HCT116 (cell line): ENCODE data around the gene IL1RAPL2. TPM values are rescaled to one million over a fixed set of nuclear protein-coding genes. Genes with fewer than 3 reads are reported as not detected.

Experiments used
- ATAC-seq: fragments of 200-7000 bp; cut with Tn5 transposase; 2 replicates; pipeline ENCODE4 v1.9.1; 2020; ENCODE audit warnings: mild to moderate bottlenecking, moderate library complexity
- BruUV-seq: library from RNA; stranded (reverse); fragments of 400-500 nt; replicated peaks from 2 replicates; lab custom pipeline; 2021; lab: Mats Ljungman, UMichigan
- CTCF ChIA-PET: fragments of 300-600 bp; sonication (Branson Sonifier 250); formaldehyde crosslinking; loops from one replicate; lab custom pipeline; 2021; ENCODE audit warnings: antibody characterized with exemption; lab: Charles Lee
- POLR2A ChIA-PET: fragments of 300-600, 350-600 bp; sonication (Branson Sonifier 250); formaldehyde crosslinking; loops from one replicate; lab custom pipeline; 2021; ENCODE audit warnings: antibody characterized with exemption; lab: Charles Lee
- RAD21 ChIA-PET, 2 experiments: fragments of 300-600 bp; sonication (Branson Sonifier 250); formaldehyde crosslinking; loops; one replicate each; lab custom pipeline; 2023; ENCODE audit warnings: low total read pairs in 2 of 2; ENCODE audit not compliant: uncharacterized antibody in 2 of 2, unreplicated experiment in 2 of 2, low non-redundant PET in 1 of 2; lab: Charles Lee
- DNase-seq: peaks from one replicate; pipeline ENCODE4 v3.0.0-alpha.2; 2010; ENCODE audit warnings: low read depth, low spot score
- H2AFZ ChIP-seq: fragments of 200-600 bp; shearing (Covaris generic), sonication (generic); 2 replicates; pipeline ENCODE4 v1.6.1; 2017; ENCODE audit warnings: low read depth, mixed run types, mixed read lengths, antibody characterized with exemption, low read length; ENCODE audit not compliant: poor library complexity, severe bottlenecking
- H3K27ac ChIP-seq: 2 replicates; pipeline ENCODE4 v1.5.1; 2012; ENCODE audit warnings: low read depth, low read length
- H3K27me3 ChIP-seq: fragments of 200-600 bp; sonication (generic); 2 replicates; pipeline ENCODE4 v1.6.1; 2016; ENCODE audit warnings: mixed run types, low read length, mixed read lengths; ENCODE audit not compliant: insufficient read depth
- H3K36me3 ChIP-seq, 2 experiments: fragments of 200-500 bp in 1 of 2; fragments of 200-600 bp in 1 of 2; sonication (Bioruptor generic) in 1 of 2; sonication (generic) in 1 of 2; 2 replicates each; pipeline versions ENCODE4 v1.5.1 to v1.6.1; 2014 to 2016; ENCODE audit warnings: low read length in 2 of 2, inconsistent platforms in 1 of 2, mixed read lengths in 1 of 2, mixed run types in 1 of 2; ENCODE audit not compliant: insufficient read depth in 2 of 2, control insufficient read depth in 1 of 2
- H3K4me1 ChIP-seq, 2 experiments: fragments of 200-600 bp in 1 of 2; sonication (generic) in 1 of 2; 2 replicates each; pipeline versions ENCODE4 v1.5.1 to v1.6.1; 2012 to 2017; ENCODE audit warnings: low read length in 2 of 2, inconsistent platforms in 1 of 2, mild to moderate bottlenecking in 1 of 2, mixed read lengths in 1 of 2, mixed run types in 1 of 2, moderate library complexity in 1 of 2; ENCODE audit not compliant: insufficient read depth in 2 of 2, control insufficient read depth in 1 of 2
- H3K4me2 ChIP-seq: fragments of 200-600 bp; sonication (generic); 2 replicates; pipeline ENCODE4 v1.6.1; 2017; ENCODE audit warnings: mixed run types, low read length, mixed read lengths
- H3K4me3 ChIP-seq, 2 experiments: fragments of 200-600 bp in 1 of 2; sonication (generic) in 1 of 2; replicated peaks in 1 of 2; 2 replicates each; pipeline ENCODE4 v1.5.1; 2011 to 2016; ENCODE audit warnings: low read length in 2 of 2, control low read depth in 1 of 2, low read depth in 1 of 2, mild to moderate bottlenecking in 1 of 2, mixed read lengths in 1 of 2, mixed run types in 1 of 2
- H3K79me2 ChIP-seq: fragments of 200-600 bp; sonication (generic); 2 replicates; pipeline ENCODE4 v1.6.1; 2017; ENCODE audit warnings: mild to moderate bottlenecking, mixed run types, low read length, moderate library complexity, mixed read lengths; ENCODE audit not compliant: insufficient read depth
- H3K9ac ChIP-seq: fragments of 200-600 bp; sonication (generic); 2 replicates; pipeline ENCODE4 v1.6.1; 2016; ENCODE audit warnings: low read length, mixed read lengths
- H3K9me2 ChIP-seq: fragments of 200-600 bp; sonication (generic), shearing (Covaris generic); 2 replicates; pipeline ENCODE4 v1.6.1; 2017; ENCODE audit warnings: mixed run types, mild to moderate bottlenecking, moderate library complexity; ENCODE audit not compliant: insufficient read depth
- H3K9me3 ChIP-seq, 2 experiments: fragments of 200-500 bp in 1 of 2; fragments of 200-600 bp in 1 of 2; sonication (Bioruptor generic) in 1 of 2; sonication (generic) in 1 of 2; 2 replicates each; pipeline ENCODE4 v1.6.1; 2014 to 2017; ENCODE audit warnings: low read length in 2 of 2, mixed read lengths in 2 of 2, inconsistent platforms in 1 of 2, low read depth in 1 of 2, mild to moderate bottlenecking in 1 of 2, mixed run types in 1 of 2, moderate library complexity in 1 of 2; ENCODE audit not compliant: control insufficient read depth in 1 of 2, insufficient read depth in 1 of 2
- H4K20me1 ChIP-seq: fragments of 200-600 bp; sonication (generic), shearing (Covaris generic); 2 replicates; pipeline ENCODE4 v1.6.1; 2017; ENCODE audit warnings: mixed run types, mild to moderate bottlenecking, moderate library complexity; ENCODE audit not compliant: insufficient read depth
- ATF3 ChIP-seq: IDR thresholded peaks from 2 replicates; pipeline ENCODE4 v1.6.1; 2012
- CBX3 ChIP-seq: IDR thresholded peaks from 2 replicates; pipeline ENCODE4 v1.6.1; 2012; ENCODE audit warnings: low read depth
- CTCF ChIP-seq, 3 experiments: fragments of 200-600 bp in 1 of 3; sonication (generic) in 1 of 3; IDR thresholded peaks in 2 of 3; conservative IDR thresholded peaks in 1 of 3; 2 replicates each; pipeline ENCODE4 v1.5.1; 2012 to 2017; ENCODE audit warnings: low read depth in 2 of 3, low read length in 2 of 3, antibody characterized with exemption in 1 of 3, borderline replicate concordance in 1 of 3, control low read depth in 1 of 3, mild to moderate bottlenecking in 1 of 3, mixed read lengths in 1 of 3, mixed run types in 1 of 3, moderate library complexity in 1 of 3; ENCODE audit not compliant: insufficient read depth in 1 of 3
- EGR1 ChIP-seq: IDR thresholded peaks from 2 replicates; pipeline ENCODE4 v1.6.1; 2012; ENCODE audit warnings: low read depth
- FOSL1 ChIP-seq: IDR thresholded peaks from 2 replicates; pipeline ENCODE4 v1.6.1; 2012; ENCODE audit warnings: low read depth
- JUND ChIP-seq: IDR thresholded peaks from 2 replicates; pipeline ENCODE4 v1.6.1; 2012
- MAX ChIP-seq: IDR thresholded peaks from 2 replicates; pipeline ENCODE4 v1.6.1; 2012
- SIN3A ChIP-seq: IDR thresholded peaks from 2 replicates; pipeline ENCODE4 v1.6.1; 2012; ENCODE audit warnings: low read depth
- SP1 ChIP-seq: IDR thresholded peaks from 2 replicates; pipeline ENCODE4 v1.6.1; 2012; ENCODE audit warnings: low read depth
- YY1 ChIP-seq: IDR thresholded peaks from 2 replicates; pipeline ENCODE4 v1.6.1; 2011; ENCODE audit warnings: low read length, low read depth, moderate library complexity, mild to moderate bottlenecking; ENCODE audit not compliant: insufficient replicate concordance; ENCODE audit errors: extremely low read depth
- ZBTB33 ChIP-seq: IDR thresholded peaks from 2 replicates; pipeline ENCODE4 v1.6.1; 2011; ENCODE audit warnings: mild to moderate bottlenecking, low read length, moderate library complexity; ENCODE audit not compliant: insufficient replicate concordance; ENCODE audit errors: extremely low read depth
- ZNF274 ChIP-seq: fragments of 200-500 bp; sonication (Bioruptor generic); IDR thresholded peaks from 2 replicates; pipeline ENCODE4 v1.6.1; 2014; ENCODE audit warnings: mild to moderate bottlenecking, low read depth, low read length, inconsistent platforms
- intact Hi-C: fragments of 100-400 bp; cut with micrococcal nuclease; formaldehyde crosslinking; loops from 2 replicates; pipeline ENCODE4 v1.10.0; 2022
- total RNA-seq: library from RNA; stranded (reverse); gene quantifications from one replicate; pipeline ENCODE4 v1.2.1, GENCODE V29; 2021; ENCODE audit not compliant: unreplicated experiment

IL1RAPL2 gene
- total RNA-seq, 1 experiment from 2014 or later: not detected

- POLR2A ChIA-PET: no interaction called here
- TF ChIP-seq SP1 (no peak), ZBTB33 (no peak), EGR1 (no peak), JUND (no peak), YY1 (no peak), MAX (no peak), SIN3A (no peak)
- TF ChIP-seq, all 23 proteins: peak for 0
- ATAC-seq (no peak), DNase-seq (no peak)
- Histone ChIP-seq H3K9ac (no peak overlapping the region), H3K27ac (no peak overlapping the region), H4K20me1 (no peaks in the 10 kb centered on the region), H3K36me3 (no peaks in the 10 kb centered on the region), H3K9me2 (no peaks in the 10 kb centered on the region), H3K4me2 (no peak overlapping the region), H3K4me3 (no peak overlapping the region), H3K27me3 (no peaks in the 10 kb centered on the region), H3K9me3 (no peaks in the 10 kb centered on the region), H3K79me2 (no peaks in the 10 kb centered on the region), H3K4me1 (no peaks in the 10 kb centered on the region), H2AFZ (no peak overlapping the region)
- no TSS peak for BruUV-seq
- ChIA-PET RAD21 (no interaction called here), CTCF (no interaction called here)
- intact Hi-C loops: no loop called here
These were observed 472.8 kb downstream of the IL1RAPL2 start for GRCh38 chrX:105038672-105039328.

- ChIA-PET POLR2A (no interaction called here), CTCF (no interaction called here), RAD21 (no interaction called here)
- Histone ChIP-seq H3K9me3 (no peaks in the 10 kb centered on the region), H3K9ac (no peak overlapping the region), H3K27me3 (no peaks in the 10 kb centered on the region), H2AFZ (no peak overlapping the region), H3K4me1 (no peaks in the 10 kb centered on the region), H3K79me2 (no peaks in the 10 kb centered on the region), H3K36me3 (no peaks in the 10 kb centered on the region), H3K4me2 (no peak overlapping the region), H3K9me2 (no peaks in the 10 kb centered on the region), H3K27ac (no peak overlapping the region), H3K4me3 (no peak overlapping the region), H4K20me1 (no peaks in the 10 kb centered on the region)
- BruUV-seq: no TSS peak
- intact Hi-C loops: no loop called here
- ATAC-seq (no peak), DNase-seq (no peak)
- TF ChIP-seq ZBTB33: no peak
- no peak for TF ChIP-seq YY1
- TF ChIP-seq CTCF (IDR thresholded peaks at IDR 0.05 in 2 of 3, conservative IDR thresholded peaks at IDR 0.05 in 1 of 3; ENCODE audit: borderline replicate concordance in 1 of 3, insufficient read depth in 1 of 3, low read depth in 2 of 3, low read length in 2 of 3): no peak
- TF ChIP-seq CBX3: no peak
- TF ChIP-seq SP1: no peak
- TF ChIP-seq ATF3: no peak
- TF ChIP-seq JUND: no peak
- TF ChIP-seq SIN3A: no peak
- TF ChIP-seq FOSL1: no peak
- TF ChIP-seq EGR1: no peak
- TF ChIP-seq ZNF274: no peak
These were observed 484.9 kb downstream of the IL1RAPL2 start for GRCh38 chrX:105050921-105051320.
